Measurements from ENCODE around the gene PCBD2. TPM values are rescaled to one million over a fixed set of nuclear protein-coding genes. Genes with fewer than 3 reads are reported as not detected.

PCBD2 gene
- total and polyA plus RNA-seq, 2 of the 8 experiments (the other 6 are each of a cell fraction or from before 2014, with no cell fraction given), result 4.8 to 10.3 TPM

- ChIA-PET CTCF (ENCODE audit: partially characterized antibody) (interaction anchor here (0.7 to 2.2 kb wide), 2 partner anchors 78 to 132 kb away, joined by 3 to 9 read pairs; no protein-coding TSS in a partner anchor), POLR2A (ENCODE audit: partially characterized antibody) (no interaction called here)
- Histone ChIP-seq H4K5ac (ENCODE audit: insufficient read length, low read depth, low read length) (no peak overlapping the region), H4K20me1 (replicated peaks in 1 of 2; ENCODE audit: control insufficient read depth in 1 of 2, insufficient read depth in 2 of 2, low read length in 2 of 2) (no peaks in the 10 kb centered on the region), H4K91ac (replicated peaks; ENCODE audit: insufficient read length, low read length) (no peak overlapping the region), H2AFZ (ENCODE audit: low read length) (no peak overlapping the region), H2BK15ac (ENCODE audit: low read length) (no peak overlapping the region), H4K8ac (ENCODE audit: extremely low read depth, insufficient read depth, low read length) (no peak overlapping the region), H2BK5ac (ENCODE audit: low read depth, low read length) (no peak overlapping the region), H2BK120ac (replicated peaks; ENCODE audit: low read depth, low read length) (no peak overlapping the region), H3K4me2 (ENCODE audit: insufficient read depth in 1 of 2, low read depth in 2 of 2, low read length in 2 of 2) (no peak overlapping the region), H3K27me3 (replicated peaks in 1 of 4; ENCODE audit: control insufficient read depth in 3 of 4, extremely low read depth in 1 of 4, insufficient read depth in 3 of 4, low read length in 3 of 4) (no peaks in the 10 kb centered on the region; a peak in 1 of 7 replicates), H2BK20ac (ENCODE audit: low read length) (no peak overlapping the region), H3K4ac (replicated peaks; ENCODE audit: insufficient read length, low read depth, low read length) (no peak overlapping the region), H3K23me2 (ENCODE audit: low read depth, low read length) (no peaks in the 10 kb centered on the region), H2BK12ac (ENCODE audit: low read depth, low read length) (no peak overlapping the region), H3K56ac (replicated peaks; ENCODE audit: insufficient read length, low read depth, low read length) (no peak overlapping the region), H3K79me1 (ENCODE audit: low read depth, low read length) (no peaks in the 10 kb centered on the region), H3K9me3 (ENCODE audit: insufficient read depth in 2 of 2, low read depth in 1 of 2, low read length in 1 of 2) (no peaks in the 10 kb centered on the region), H3K9ac (replicated peaks in 1 of 4; ENCODE audit: extremely low read depth in 1 of 4, low read depth in 3 of 4, low read length in 3 of 4) (no peak overlapping the region), H3K4me1 (replicated peaks in 1 of 4; ENCODE audit: control insufficient read depth in 3 of 4, insufficient read depth in 4 of 4, low read length in 3 of 4) (no peaks in the 10 kb centered on the region), H3K23ac (ENCODE audit: insufficient read length) (no peak overlapping the region), H3K27ac (ENCODE audit: low read depth, low read length) (no peak overlapping the region), H3K36me3 (ENCODE audit: control insufficient read depth in 2 of 4, insufficient read depth in 4 of 4, low read length in 3 of 4) (no peaks in the 10 kb centered on the region), H3K4me3 (ENCODE audit: extremely low read depth in 1 of 4, insufficient read depth in 2 of 4, low read depth in 3 of 4, low read length in 4 of 4) (no peak overlapping the region), H3K14ac (ENCODE audit: insufficient read length) (no peak overlapping the region), H2AK5ac (ENCODE audit: low read depth, low read length) (no peak overlapping the region), H3K79me2 (ENCODE audit: control insufficient read depth in 1 of 2, insufficient read depth in 2 of 2, low read length in 2 of 2) (no peaks in the 10 kb centered on the region), H3K18ac (ENCODE audit: extremely low read depth, low read length) (no peak overlapping the region)
- no peak for FAIRE-seq
- 91% methylated on average over 8 of the region's 8 CpGs; no CpG with 5 or more reads in 1 of the 2 experiments for WGBS, 2 experiments (ENCODE audit: extremely low coverage in 1 of 2, insufficient coverage in 1 of 2, insufficient read length in 1 of 2, insufficient replicate concordance in 2 of 2, low coverage in 1 of 2, low lambda C conversion rate in 2 of 2, missing lambda C conversion rate in 1 of 2)
- DNase-seq (ENCODE audit: low read depth in 1 of 2, low spot score in 2 of 2), result no peak
- TF ChIP-seq EP300 (IDR thresholded peaks at IDR 0.05; ENCODE audit: borderline replicate concordance in 1 of 2, low read depth in 2 of 2, low read length in 2 of 2) (no peak), EGR1 (IDR thresholded peaks at IDR 0.05; ENCODE audit: borderline replicate concordance, low read depth, low read length) (no peak), RXRA (IDR thresholded peaks at IDR 0.05; ENCODE audit: insufficient read depth, low read depth, low read length) (no peak), USF2 (IDR thresholded peaks at IDR 0.05; ENCODE audit: low read length) (no peak), E2F6 (IDR thresholded peaks at IDR 0.05) (no peak), POU5F1 (IDR thresholded peaks at IDR 0.05; ENCODE audit: low read depth, low read length) (no peak), KDM4A (IDR thresholded peaks at IDR 0.05; ENCODE audit: low read depth, low read length, severe bottlenecking) (no peak), KDM1A (IDR thresholded peaks at IDR 0.05; ENCODE audit: borderline replicate concordance, low read length) (no peak), SUZ12 (IDR thresholded peaks at IDR 0.05; ENCODE audit: low read length) (no peak), MAX (IDR thresholded peaks at IDR 0.05) (no peak), SIRT6 (IDR thresholded peaks at IDR 0.05; ENCODE audit: low read length) (no peak)
Observed at GRCh38 chr5:134995850-134996402, 91.0 kb downstream of the PCBD2 start.
